ENCODE data around the gene WWOX. TPM values are rescaled to one million over a fixed set of nuclear protein-coding genes. Genes with fewer than 3 reads are reported as not detected.

WWOX gene
- total RNA-seq, 2 donors from 2014 or later = 12.6 to 17.2 TPM

GRCh38 chr16:78465730-78466129 is 366.3 kb downstream of the WWOX start:
- DNase-seq (ENCODE audit: low spot score in 2 of 2) = no peak
- no peak overlapping the region for H3K27ac Mint-ChIP-seq
- peaks cover 0 to 6% of the 10 kb centered on the region in 2 donors for H3K36me3 Mint-ChIP-seq
- H3K9me3 Mint-ChIP-seq = no peaks in the 10 kb centered on the region
- no peak for ATAC-seq

- Mint-ChIP-seq H3K27ac (no peak overlapping the region), H3K9me3 (no peaks in the 10 kb centered on the region), H3K36me3 (no peaks in the 10 kb centered on the region)
- DNase-seq (ENCODE audit: low spot score in 2 of 2) (no peak), ATAC-seq (no peak)
These were observed 370.3 kb downstream of the WWOX start for GRCh38 chr16:78469787-78470186.

- no peak overlapping the region for H3K27ac Mint-ChIP-seq
- ATAC-seq = no peak
- DNase-seq (ENCODE audit: low spot score in 2 of 2) = no peak
- H3K36me3 Mint-ChIP-seq = no peaks in the 10 kb centered on the region
- H3K9me3 Mint-ChIP-seq = no peaks in the 10 kb centered on the region
These were observed 373.7 kb downstream of the WWOX start for GRCh38 chr16:78473031-78473699.

GRCh38 chr16:78474762-78475161 is 375.3 kb downstream of the WWOX start:
- ATAC-seq (no peak), DNase-seq (ENCODE audit: low spot score in 2 of 2) (no peak)
- H3K9me3 Mint-ChIP-seq = no peaks in the 10 kb centered on the region
- H3K27ac Mint-ChIP-seq = no peak overlapping the region
- H3K36me3 Mint-ChIP-seq = no peaks in the 10 kb centered on the region

- no peaks in the 10 kb centered on the region for H3K9me3 Mint-ChIP-seq
- ATAC-seq (no peak), DNase-seq (ENCODE audit: low spot score in 2 of 2) (no peak)
- H3K36me3 Mint-ChIP-seq = no peaks in the 10 kb centered on the region
- no peak overlapping the region for H3K27ac Mint-ChIP-seq
These were observed 377.2 kb downstream of the WWOX start for GRCh38 chr16:78476615-78477014.

GRCh38 chr16:78478267-78478861 is 378.9 kb downstream of the WWOX start:
- peak in 1 of 2 donors; percentile 8 for DNase-seq (ENCODE audit: low spot score in 2 of 2)
- Mint-ChIP-seq H3K27ac (no peak overlapping the region), H3K36me3 (no peaks in the 10 kb centered on the region), H3K9me3 (no peaks in the 10 kb centered on the region)
- ATAC-seq = no peak

GRCh38 chr16:78479723-78480122 is 380.3 kb downstream of the WWOX start:
- no peak for DNase-seq (ENCODE audit: low spot score in 2 of 2)
- H3K36me3 Mint-ChIP-seq = no peaks in the 10 kb centered on the region
- no peaks in the 10 kb centered on the region for H3K9me3 Mint-ChIP-seq
- ATAC-seq = no peak
- H3K27ac Mint-ChIP-seq = no peak overlapping the region

GRCh38 chr16:78480588-78480987 is 381.1 kb downstream of the WWOX start:
- ATAC-seq (no peak), DNase-seq (ENCODE audit: low spot score in 2 of 2) (no peak)
- H3K27ac Mint-ChIP-seq = no peak overlapping the region
- H3K36me3 Mint-ChIP-seq = no peaks in the 10 kb centered on the region
- no peaks in the 10 kb centered on the region for H3K9me3 Mint-ChIP-seq

GRCh38 chr16:78483124-78483992 is 383.9 kb downstream of the WWOX start:
- Mint-ChIP-seq H3K9me3 (no peaks in the 10 kb centered on the region), H3K27ac (no peak overlapping the region), H3K36me3 (no peaks in the 10 kb centered on the region)
- DNase-seq (ENCODE audit: low spot score in 2 of 2) = no peak
- no peak for ATAC-seq

GRCh38 chr16:78484509-78485058 is 385.1 kb downstream of the WWOX start:
- ATAC-seq = no peak
- no peaks in the 10 kb centered on the region for H3K9me3 Mint-ChIP-seq

GRCh38 chr16:78485188-78485916 is 385.9 kb downstream of the WWOX start:
- DNase-seq (ENCODE audit: low spot score in 2 of 2) (no peak), ATAC-seq (no peak)
- no peaks in the 10 kb centered on the region for H3K36me3 Mint-ChIP-seq
- no peak overlapping the region for H3K27ac Mint-ChIP-seq
- H3K9me3 Mint-ChIP-seq = no peaks in the 10 kb centered on the region

More at GRCh38 chr16:78484509-78485058, 385.1 kb downstream of the WWOX start:
- no peak for DNase-seq (ENCODE audit: low spot score in 2 of 2)
- H3K36me3 Mint-ChIP-seq = no peaks in the 10 kb centered on the region
- H3K27ac Mint-ChIP-seq = no peak overlapping the region

GRCh38 chr16:78485917-78486257 is 386.4 kb downstream of the WWOX start:
- Mint-ChIP-seq H3K27ac (no peak overlapping the region), H3K36me3 (no peaks in the 10 kb centered on the region), H3K9me3 (no peaks in the 10 kb centered on the region)
- DNase-seq (ENCODE audit: low spot score in 2 of 2) (no peak), ATAC-seq (no peak)

GRCh38 chr16:78487471-78487870 is 388.0 kb downstream of the WWOX start:
- H3K36me3 Mint-ChIP-seq = no peaks in the 10 kb centered on the region
- DNase-seq (ENCODE audit: low spot score in 2 of 2) (no peak), ATAC-seq (no peak)
- H3K27ac Mint-ChIP-seq = no peak overlapping the region
- no peaks in the 10 kb centered on the region for H3K9me3 Mint-ChIP-seq

GRCh38 chr16:78489072-78489471 is 389.6 kb downstream of the WWOX start:
- Mint-ChIP-seq H3K9me3 (no peaks in the 10 kb centered on the region), H3K27ac (no peak overlapping the region), H3K36me3 (no peaks in the 10 kb centered on the region)
- ATAC-seq = no peak
- DNase-seq (ENCODE audit: low spot score in 2 of 2) = no peak

- no peaks in the 10 kb centered on the region for H3K9me3 Mint-ChIP-seq
- no peaks in the 10 kb centered on the region for H3K36me3 Mint-ChIP-seq
- DNase-seq (ENCODE audit: low spot score in 2 of 2) (no peak), ATAC-seq (no peak)
- H3K27ac Mint-ChIP-seq = no peak overlapping the region
These were observed 390.2 kb downstream of the WWOX start for GRCh38 chr16:78489631-78490030.

GRCh38 chr16:78490431-78490830 is 391.0 kb downstream of the WWOX start:
- no peaks in the 10 kb centered on the region for H3K9me3 Mint-ChIP-seq
- ATAC-seq (no peak), DNase-seq (ENCODE audit: low spot score in 2 of 2) (no peak)
- no peak overlapping the region for H3K27ac Mint-ChIP-seq
- no peaks in the 10 kb centered on the region for H3K36me3 Mint-ChIP-seq

- Mint-ChIP-seq H3K27ac (no peak overlapping the region), H3K36me3 (no peaks in the 10 kb centered on the region), H3K9me3 (no peaks in the 10 kb centered on the region)
- ATAC-seq = no peak
- no peak for DNase-seq (ENCODE audit: low spot score in 2 of 2)
These were observed 391.4 kb downstream of the WWOX start for GRCh38 chr16:78490847-78491246.
